LNCaP clone FGC (cell line): ENCODE data around the gene SLC23A2.
"Not testable (repeated sequence)": the region's sequence is repeated elsewhere in the genome, so short reads cannot be mapped to it uniquely, and the experiment has no call there.

ENCODE experiments used
- DNase-seq: peaks from one replicate; pipeline ENCODE4 v3.0.0-alpha.2; 2011; ENCODE audit warnings: low read depth
- H3K4me3 ChIP-seq: 2 replicates; pipeline ENCODE4 v1.5.1; 2011; ENCODE audit warnings: mild to moderate bottlenecking, low read depth, low read length, control low read depth
- TF ChIP-seq, protein P1 (sequence below): IDR thresholded peaks from 2 replicates; pipeline ENCODE4 v1.5.1; 2012; ENCODE audit warnings: mild to moderate bottlenecking; ENCODE audit not compliant: control insufficient read depth, insufficient read depth; ENCODE audit errors: extremely low read depth

Gene SLC23A2

DNA sequence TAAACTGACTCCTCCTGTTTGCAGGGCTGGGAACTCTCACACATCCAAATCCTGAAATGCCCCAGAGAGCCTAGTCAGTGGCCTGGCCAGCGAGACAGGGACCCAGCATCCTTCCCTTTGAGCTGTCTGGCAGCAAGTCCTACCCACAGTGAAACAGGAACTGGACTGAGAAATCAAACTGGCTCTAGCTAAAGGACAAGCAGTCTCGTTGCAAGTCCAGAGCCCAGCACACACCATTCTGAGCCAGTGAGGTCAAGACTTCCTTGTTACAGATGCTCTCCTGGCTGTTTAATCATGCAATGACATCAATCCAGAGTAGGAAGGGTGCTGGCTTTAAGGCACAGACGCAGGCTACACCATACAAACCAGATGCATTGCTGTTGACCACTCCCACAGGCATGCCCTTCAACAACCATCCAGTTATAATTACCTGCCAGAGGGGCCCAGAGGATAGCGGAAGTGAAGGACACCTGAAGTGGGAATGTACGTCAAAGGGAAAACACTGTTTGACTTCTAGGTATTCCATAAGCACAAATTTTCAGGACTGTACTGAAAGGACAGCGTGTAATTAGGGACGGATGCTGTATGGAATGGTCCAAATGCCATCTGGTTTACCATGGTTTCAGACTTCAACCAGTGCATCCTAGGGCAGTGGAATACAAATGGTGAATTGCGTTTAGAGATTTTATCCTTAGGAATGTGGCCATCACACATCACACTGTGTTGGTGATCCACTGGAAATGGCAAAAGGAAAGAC lies 114.4 kb downstream of the SLC23A2 start:
- H3K4me3 ChIP-seq = no peak overlapping the region
- no peak for DNase-seq
- TF ChIP-seq, protein P1, sequence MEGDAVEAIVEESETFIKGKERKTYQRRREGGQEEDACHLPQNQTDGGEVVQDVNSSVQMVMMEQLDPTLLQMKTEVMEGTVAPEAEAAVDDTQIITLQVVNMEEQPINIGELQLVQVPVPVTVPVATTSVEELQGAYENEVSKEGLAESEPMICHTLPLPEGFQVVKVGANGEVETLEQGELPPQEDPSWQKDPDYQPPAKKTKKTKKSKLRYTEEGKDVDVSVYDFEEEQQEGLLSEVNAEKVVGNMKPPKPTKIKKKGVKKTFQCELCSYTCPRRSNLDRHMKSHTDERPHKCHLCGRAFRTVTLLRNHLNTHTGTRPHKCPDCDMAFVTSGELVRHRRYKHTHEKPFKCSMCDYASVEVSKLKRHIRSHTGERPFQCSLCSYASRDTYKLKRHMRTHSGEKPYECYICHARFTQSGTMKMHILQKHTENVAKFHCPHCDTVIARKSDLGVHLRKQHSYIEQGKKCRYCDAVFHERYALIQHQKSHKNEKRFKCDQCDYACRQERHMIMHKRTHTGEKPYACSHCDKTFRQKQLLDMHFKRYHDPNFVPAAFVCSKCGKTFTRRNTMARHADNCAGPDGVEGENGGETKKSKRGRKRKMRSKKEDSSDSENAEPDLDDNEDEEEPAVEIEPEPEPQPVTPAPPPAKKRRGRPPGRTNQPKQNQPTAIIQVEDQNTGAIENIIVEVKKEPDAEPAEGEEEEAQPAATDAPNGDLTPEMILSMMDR = no peak

DNA sequence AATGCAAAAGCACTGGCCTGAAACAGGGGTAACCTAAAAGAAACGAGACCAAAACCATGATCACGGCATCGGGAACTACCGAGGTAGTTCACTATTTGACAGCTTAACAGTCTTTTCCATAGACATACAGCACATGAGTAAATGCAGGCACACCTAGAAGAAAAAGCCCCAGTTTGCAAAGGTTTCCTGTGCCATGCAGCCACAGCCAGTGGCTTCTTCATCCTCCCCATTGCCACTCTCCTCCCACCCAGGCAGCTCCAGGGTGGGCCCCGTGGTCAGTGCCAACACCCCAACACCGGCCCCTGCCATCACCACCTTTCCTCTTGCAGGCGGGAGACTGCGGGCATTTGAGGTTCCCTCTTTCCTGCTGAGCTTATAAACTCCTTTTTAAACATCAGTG lies 115.4 kb downstream of the SLC23A2 start:
- H3K4me3 ChIP-seq = no peak overlapping the region
- no peak for DNase-seq
- TF ChIP-seq, protein P1 = no peak

DNA sequence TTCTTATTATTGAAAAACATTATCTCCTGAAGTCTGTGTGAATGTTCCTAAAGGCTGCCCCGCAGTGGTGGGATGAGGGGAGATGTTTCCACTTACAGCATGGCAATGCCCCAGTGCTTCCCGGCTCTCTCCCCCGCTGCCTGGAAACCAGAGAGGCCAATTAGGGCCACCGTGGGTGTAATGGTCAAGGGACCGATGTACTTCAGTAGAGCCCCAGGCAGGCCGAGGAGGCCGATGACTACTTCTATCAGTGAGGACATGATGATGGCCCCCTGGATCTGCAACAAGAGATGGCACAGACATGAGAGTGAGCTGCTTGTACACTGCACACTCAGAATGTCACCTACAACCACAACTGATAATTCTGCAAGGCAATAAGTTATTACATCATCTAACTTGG lies 117.8 kb downstream of the SLC23A2 start:
- no peak overlapping the region for H3K4me3 ChIP-seq
- DNase-seq = no peak
- TF ChIP-seq, protein P1 = no peak

DNA sequence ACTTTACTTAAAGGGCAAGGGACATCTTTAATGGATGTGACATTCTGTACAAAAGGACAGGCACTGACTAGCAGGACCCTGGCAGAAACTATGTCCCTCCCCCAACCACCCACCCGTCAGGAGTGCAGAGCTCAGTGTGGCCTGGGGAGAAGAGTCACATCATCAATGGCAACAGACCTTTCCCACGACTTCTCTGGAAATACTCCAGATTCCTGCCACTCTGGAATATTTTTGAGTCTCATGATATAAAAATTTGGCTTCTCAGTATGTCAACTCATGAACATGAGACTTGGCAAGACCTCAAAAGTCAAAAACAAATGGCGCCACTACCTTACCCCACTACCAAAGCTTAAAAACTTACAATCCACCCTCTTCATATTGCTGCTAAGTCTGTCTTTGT lies 118.3 kb downstream of the SLC23A2 start:
- no peak for DNase-seq
- TF ChIP-seq, protein P1 = no peak
- no peak overlapping the region for H3K4me3 ChIP-seq

DNA sequence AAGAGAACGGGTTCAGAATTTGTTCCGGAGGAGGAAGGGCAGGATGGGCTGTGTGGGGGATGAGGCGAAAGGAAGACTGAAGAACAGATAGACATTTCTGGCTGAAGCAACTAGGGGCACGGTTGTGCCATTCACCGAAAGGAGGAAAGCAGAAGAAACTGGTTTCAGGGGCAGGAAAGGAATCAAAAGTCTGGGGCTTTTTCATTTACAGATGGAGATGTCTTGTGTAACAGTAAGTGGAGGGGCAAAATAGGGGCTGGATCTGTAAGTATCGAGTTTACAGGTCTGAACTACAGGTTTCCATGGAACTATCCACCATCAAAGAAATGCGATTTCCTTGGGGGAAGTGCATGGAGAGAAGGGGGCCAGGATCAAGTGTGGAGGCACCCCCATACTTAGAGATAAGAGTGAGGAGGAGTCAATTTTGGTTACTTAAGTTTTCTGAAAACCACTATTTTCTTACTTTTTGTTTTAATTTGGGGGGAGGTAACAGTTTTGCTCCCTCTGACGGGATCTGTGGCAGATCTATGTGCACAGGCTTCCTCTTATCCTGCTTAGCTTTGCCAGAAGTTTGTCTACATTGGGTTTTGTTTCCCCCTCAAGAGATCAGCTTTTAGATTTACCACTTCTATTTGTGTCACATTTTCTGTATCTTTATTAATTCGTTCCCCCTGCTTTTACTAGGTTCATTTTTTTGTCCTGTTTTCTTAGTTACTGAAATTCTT lies 120.1 kb downstream of the SLC23A2 start:
- TF ChIP-seq, protein P1 = no peak
- DNase-seq = no peak
- no peak overlapping the region for H3K4me3 ChIP-seq

DNA sequence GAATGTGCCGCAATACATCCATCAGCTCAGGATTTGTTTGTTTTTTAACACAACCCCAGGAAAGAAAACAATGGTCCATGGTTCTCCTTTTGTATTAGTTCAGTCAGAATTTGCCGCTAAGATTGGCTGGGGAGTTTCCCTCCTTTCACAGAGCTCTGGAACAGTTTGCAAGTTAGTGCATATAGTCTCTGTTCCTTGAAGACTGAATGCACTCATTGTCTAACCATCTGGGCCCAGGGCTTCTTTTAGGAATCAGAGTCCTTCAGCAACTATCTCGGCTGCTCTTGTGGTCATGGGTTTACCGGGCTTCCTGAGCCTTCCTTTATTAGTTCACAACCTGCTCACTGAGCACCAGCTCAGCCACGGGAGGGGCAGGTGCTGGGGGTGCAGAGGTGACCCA lies 121.3 kb downstream of the SLC23A2 start:
- TF ChIP-seq, protein P1 = no peak

DNA sequence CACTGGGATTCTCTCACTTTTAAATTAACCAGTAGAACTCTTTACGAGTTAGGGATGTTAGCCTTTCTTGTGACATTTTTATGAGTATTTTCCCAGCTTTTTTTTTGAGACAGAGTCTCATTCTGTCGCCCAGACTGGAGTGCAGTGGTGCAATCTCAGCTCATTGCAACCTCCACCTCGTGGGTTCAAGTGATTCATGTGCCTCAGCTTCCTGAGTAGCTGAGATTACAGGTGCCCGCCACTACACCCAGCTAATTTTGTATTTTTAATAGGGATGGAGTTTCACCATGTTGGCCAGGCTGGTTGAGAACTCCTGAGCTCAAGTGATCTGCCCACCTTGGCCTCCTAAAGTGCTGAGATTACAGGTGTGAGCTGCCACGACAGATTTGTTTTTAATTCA lies 123.2 kb downstream of the SLC23A2 start:
- DNase-seq, H3K4me3 ChIP-seq: not testable (repeated sequence)

More for the DNA sequence above, 121.3 kb downstream of the SLC23A2 start:
- no peak overlapping the region for H3K4me3 ChIP-seq
- DNase-seq = no peak
